GM19324 (cell line): Measurements from ENCODE around the gene NUP98.
"Not testable (repeated sequence)": the region's sequence is repeated elsewhere in the genome, so short reads cannot be mapped to it uniquely, and the experiment has no call there.

Source experiments
- ATAC-seq: cut with Tn5 transposase; IDR thresholded peaks from one replicate; pipeline ENCODE4 v1.9.1; 2021; ENCODE audit warnings: mild to moderate bottlenecking, moderate library complexity; ENCODE audit not compliant: unreplicated experiment, low FRiP score

The NUP98 gene

DNA sequence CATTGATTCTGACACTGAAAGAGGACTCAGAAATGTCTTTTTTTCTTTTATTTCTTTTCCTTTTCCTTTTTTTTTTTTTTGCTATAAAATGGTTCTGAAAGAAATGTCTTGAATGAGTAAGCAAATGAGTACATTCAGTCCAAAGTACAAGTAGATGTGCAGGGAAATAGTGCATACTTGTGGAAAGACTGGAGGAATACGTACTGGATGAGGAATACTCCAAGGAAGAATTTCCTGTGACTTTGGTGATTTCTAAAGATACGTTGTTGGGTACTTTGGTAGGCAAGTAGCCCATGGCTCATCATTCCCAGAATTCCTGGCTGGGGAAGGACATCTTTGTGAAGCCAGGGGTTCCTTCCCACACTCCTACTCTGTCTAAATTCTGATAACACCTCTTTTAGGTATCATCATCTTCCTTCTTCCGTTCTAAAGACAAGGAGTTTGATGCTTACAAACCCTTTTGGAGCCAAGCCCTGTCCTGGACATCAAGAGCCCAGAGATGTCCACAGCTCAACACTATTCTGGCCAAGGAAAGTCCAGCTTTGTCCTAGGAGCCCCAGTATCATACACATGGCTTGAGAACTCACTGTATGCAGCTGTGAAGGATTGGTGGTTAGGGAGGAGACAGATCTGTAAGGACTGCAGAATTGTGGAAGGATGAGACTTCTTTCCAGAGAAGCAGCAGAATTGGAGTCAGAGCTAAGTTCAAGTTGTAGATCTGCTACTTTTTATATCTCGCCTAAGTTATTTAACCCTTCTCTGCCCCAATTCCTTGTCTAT, 4.8 kb upstream of the NUP98 start:
- no peak for ATAC-seq

DNA sequence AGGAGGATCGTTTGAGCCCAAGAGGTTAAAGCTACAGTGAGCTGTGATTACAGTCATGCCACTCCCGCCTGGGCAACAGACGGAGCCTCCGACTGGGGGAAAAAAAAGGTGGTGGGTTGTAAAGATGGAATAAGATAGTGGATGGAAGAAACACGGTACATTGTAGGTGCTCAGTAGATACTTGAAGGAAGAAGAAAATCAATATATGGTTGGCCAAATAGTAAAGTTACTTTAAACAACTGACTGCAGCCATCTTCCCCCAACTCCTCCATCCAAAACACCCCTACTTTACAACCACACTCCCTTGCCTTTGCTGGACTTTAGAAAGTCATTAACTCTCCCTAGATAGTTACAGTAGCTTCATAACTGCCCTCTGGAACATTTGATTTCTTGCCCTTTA, 2.5 kb upstream of the NUP98 start:
- ATAC-seq, result no peak

DNA sequence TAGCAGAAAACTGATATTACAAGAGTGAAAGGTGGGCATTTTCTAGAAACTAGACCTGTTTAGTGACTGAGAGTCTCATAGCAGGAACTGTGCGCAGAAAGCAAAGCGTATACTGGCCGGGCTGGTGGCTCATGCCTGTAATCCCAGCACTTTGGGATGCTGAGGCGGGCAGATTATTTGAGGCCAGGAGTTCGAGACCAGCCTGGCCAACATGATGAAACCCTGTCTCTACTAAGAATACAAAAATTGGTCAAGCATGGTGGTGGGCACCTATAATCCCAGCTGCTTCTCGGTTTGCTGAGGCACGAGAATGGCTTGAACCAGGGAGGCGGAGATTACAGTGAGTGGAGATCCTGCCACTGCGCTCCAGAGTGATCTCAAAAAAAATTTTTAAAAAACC, 1.8 kb upstream of the NUP98 start:
- ATAC-seq, result no peak

DNA sequence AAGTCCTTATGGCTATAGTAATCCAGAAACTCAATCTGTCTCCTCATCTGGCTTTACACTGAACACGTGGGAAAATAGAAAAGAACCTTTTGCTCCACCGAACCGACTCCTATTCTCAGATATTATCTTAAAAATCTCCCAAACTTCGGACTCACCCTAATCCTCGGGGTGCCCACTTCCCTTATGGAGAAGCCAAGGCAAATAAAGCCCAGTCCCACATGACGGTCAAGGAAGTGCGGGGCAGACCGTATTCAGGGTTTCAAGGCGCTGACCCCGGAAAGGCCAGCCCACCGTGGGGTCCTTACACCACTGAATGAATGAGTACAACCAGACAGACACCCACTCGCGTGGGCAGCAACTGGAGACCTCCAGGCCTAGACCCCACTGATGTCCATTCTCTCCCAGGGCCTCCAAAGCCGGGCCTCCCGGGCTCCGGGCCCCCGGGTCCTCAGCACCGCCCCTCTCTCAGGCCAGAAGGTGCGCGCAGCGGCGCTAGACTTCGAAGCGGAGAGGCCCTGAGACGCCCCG, 489 bp downstream of the NUP98 start:
- ATAC-seq, result peak; percentile 31

DNA sequence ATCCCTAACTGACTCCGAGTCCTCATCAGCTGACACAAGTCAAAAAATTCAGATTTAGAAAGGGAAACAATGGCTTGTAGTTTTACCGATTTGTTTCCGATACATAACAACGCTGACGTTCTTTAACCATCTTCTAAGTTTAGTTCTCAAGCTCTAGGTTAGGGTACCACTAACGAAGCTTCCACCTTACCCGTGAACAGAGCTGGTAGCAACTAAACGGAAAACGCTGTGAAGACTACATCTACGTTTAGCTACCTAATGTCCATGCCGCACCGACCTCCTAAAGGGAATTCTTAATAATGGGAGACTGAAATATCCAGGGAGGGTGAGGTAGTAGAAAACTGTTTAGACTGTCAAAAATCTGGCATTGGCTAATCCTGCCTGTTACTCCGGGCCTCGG, 1.0 kb downstream of the NUP98 start:
- ATAC-seq, result no peak

DNA sequence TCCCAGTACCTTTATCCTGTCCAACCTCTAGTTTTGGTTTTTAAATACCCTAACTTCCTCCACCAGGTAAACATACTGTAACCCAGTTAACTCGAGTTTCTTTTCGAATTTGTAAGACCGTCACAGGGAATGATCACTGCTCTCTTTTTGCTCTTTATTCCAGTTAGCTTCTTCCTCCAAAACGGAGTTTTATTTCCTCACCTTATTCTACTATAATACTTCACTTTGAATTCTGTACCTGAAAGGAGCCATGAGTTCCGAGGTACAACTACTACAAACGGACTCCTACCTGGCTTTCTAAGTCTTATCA, 1.4 kb downstream of the NUP98 start:
- ATAC-seq, result no peak

DNA sequence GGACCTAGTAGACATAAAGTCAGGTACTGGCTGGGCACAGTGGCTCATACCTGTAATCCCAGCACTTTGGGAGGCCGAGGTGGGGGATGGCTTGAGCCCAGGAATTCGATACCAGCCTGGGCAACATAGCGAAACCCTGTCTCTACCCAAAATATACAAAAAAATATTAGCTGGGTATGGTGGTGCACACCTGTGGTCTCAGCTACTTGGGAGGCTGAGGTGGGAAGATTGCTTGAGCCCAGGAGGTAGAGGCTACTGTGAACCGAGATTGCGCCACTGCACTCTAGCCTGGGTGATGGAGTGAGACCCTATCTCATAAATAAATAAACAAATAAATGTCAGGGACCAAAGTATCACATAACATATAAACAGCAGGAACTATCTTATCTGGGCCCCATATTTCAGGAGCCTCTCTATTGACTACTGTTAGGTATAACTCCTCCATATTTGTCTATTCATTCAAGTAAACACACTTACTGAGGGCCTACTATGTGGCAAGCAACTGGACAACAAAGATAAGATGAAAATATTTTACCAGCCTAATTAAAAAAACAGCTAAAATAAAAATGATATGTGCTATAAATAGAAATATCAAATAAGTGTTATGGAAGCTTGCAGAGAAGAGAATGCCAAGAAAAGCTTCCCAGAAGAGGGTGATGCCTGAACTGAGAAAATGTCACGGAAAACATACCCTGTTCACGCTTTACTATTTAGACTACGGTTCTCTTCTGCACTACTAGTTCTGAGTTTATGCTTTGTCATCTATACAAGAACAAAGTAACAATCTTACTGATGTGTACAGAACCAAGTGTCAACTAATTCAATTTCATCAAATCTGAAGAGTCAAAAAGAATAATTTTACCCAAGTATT, 2.0 kb downstream of the NUP98 start:
- no peak for ATAC-seq

DNA sequence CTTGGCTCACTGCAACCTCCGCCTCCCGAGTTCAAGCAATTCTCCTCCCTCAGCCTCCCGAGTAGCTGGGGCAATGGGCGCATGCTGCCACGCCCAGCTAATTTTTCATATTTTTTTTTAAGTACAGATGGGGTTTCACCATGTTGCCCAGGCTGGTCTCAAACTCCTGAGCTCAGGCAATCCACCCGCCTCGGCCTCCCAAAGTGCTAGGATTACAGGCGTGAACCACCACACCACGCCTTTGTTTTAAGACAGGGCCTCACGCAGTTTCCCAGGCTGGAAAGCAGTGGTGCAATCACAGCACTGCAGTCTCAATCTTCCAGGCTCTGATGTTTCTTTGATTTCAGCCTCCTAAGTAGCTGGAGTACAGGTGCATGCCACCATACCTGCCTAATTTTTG, 3.0 kb downstream of the NUP98 start:
- ATAC-seq, result not testable (repeated sequence)

DNA sequence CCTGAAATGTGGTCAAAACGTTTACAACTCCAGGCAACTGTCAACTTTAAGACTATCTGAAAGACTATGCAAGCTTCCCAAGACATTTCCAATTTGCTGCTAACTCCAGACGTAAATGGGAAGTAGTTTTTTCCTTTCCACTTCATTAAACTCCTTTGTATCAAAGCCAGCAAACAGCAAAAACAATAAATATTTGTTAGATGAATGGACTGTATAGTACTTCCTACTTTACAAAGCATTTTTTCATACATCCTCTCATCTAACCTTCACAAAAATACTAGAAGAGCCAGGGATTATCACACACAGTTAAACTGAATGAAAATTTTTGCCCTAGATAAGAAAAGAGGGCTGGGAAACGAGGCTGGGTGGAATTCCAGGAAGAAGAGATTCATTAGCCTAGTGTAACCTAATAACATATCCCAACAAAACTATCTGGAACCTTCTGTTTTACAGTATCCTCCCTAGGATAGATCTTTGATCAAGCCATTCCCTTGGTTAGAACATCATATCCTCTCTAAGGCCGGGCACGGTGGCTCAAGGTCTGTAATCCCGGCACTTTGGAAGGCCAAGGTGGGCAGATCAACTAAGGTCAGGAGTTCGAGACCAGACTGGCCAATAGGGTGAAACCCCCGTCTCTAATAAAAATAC, 10.4 kb downstream of the NUP98 start:
- ATAC-seq, result no peak

DNA sequence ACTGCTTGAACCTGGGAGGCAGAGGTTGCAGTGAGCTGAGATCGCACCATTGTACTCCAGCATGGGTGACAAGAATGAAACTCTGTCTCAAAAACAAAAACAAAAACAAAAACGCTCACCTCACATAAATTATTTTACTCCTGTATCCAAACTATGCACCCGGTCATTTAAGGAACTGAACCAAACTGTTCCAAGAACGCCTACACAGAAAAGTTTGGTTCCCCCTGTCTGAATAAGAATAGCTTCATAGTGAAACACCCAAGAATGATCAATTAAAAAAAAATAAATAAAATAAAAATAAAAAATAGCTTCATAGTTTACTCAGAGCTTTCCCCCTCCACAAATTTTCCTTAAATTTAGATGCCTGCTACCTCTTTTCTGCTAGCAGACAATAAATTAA, 13.7 kb downstream of the NUP98 start:
- ATAC-seq, result no peak

DNA sequence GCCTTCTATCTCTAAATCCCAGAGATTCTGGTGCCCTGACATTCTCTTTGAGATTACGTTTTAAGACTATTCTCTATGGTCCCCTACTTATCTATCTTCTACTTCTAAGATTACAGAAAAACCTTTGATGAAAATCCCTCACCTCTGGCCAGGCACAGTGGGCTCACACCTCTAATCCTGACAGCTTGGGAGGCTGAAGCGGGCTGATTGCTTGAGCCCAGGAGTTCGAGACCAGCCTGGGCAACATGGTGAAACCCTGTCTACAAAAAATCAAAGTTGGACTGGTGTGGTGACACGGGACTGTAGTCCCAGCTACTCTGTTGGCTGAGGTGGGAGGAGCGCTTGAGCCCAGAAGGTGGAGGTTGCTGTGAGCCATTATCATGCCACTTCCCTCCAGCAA, 14.4 kb downstream of the NUP98 start:
- no peak for ATAC-seq

DNA sequence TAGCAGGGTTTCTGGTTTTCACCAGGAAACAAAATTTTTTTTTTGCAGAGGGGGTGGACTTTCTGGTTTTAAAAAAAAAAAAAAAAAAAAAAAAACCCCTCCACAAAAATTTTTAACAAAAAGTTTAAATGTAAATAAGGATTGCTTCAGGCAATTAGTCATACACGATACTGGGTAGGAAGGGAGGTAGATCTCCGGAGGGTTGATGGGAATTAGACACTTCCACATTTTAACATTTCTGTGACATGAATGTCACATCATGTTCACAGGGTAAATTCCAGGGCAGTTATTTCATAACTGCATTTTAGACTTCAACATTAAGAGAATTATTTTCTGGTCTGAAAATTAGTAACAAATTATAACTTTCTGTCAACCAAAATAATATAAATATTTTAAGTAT, 15.9 kb downstream of the NUP98 start:
- no peak for ATAC-seq

DNA sequence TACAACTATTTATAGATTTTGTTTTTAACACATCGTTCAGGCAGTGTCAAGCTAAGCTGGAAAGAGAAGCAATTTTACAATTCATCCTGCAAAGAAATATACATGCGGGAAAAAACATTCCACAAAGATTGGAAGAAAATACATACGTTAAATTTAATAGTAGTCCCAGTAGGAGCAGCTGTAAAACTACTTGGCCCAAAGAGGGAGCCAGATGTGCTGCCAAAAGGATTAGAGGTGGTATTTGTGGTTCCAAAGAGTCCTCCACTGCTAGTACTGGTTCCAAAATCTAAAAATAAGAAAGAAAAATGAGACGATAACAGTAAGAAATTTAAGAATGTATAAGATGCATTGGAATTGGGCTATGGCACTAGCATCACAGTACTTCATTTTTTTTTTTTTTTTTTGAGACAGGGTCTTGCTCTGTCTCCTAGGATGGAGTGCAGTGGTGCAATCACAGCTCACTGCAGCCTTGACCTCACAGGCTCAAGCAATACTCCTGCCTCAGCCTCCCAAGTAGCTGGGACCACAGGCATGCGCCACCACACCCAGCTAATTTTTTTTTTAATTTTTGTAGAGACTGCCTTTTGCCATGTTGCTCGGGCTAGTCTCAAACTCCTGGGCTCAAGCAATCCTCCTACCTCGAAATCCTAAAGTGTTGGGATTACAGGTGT, 21.5 kb downstream of the NUP98 start:
- ATAC-seq, result no peak

DNA sequence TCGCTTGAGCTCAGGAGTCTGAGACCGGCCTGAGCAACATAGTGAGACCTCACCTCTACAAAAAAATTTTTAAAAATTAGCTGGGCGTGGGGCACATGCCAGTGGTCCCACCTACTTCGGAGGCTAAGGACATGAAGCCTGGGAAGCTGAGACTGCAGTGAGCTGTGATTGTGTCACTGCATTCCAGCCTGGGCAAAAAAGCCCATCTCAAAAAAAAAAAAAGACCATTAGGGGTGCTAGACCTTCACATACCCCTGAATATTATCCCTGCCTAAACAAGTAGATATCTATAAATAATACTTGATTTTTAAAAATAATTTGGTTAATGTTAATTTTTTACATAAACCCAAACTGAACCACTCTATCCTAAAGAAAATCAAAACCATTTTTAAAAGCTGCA, 24.2 kb downstream of the NUP98 start:
- ATAC-seq, result no peak

DNA sequence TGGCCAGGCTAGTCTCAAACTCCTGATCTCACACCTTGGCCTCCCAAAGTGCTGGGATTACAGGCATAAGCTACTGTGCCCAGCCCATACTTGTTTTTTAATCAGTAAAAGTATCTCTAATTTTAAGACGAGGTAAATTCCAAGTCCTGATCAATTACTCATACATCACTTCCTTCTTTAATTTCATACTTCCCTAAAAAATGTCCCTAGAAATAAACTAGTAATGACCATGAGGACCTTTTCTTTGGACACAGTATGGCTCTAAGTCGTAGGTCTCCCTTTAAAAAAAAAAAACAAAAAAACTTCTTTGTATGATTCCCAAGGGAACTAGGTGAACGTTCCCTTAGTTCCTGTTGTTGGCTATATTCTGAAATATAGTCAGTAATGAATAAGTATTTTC, 29.8 kb downstream of the NUP98 start:
- no peak for ATAC-seq

DNA sequence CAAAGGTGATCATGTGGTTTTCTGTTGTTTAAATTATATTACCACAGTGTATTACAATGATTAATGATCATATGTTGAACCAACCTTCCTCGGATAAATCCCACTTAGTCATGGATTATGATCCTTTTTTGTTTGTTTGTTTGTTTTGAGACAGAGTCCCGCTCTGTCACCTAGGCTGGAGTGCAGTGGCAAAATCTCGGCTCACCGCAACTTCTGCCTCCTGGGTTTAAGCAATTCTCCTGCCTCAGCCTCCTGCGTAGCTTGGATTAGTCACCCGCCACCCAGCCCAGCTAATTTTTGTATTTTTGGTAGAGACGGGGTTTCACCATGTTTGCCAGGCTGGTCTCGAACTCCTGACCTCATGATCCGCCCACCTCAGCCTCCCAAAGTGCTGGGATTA, 30.5 kb downstream of the NUP98 start:
- not testable (repeated sequence) for ATAC-seq

DNA sequence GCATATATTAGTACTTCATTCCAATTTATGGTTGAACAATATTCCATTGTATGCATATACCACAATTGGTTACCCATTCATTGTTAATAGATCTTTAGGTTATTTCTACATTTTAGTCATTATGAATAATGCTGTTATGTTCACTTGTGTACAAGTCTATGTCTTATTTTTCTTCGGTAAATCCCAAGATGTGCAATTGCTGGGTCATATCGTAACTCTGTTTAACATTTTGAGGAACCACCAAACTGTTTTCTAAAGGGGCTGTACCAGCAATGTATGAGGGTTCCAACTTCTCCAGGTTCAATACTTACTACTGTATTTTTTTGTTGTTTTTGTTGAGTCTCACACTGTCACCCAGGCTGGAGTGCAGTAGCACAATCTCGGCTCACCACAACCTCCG, 33.1 kb downstream of the NUP98 start:
- ATAC-seq, result no peak

DNA sequence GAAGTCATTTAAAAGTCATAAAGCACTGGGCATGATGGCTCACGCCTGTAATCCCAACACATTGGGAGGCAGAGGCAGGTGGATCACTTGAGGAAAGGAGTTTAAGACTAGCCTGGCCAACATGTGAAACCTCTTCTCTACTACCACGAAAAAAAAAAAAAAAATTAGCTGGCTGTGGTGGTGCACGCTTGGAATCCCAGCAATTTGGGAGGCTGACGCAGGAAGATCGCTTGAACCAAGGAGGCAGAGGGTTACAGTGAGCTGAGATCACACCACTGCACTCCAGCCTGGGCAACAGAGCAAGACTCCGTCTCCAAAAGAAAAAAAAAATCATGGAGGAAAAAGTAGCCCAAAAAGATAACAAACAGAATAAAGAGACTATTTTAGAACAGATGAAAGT, 42.2 kb downstream of the NUP98 start:
- ATAC-seq, result no peak

DNA sequence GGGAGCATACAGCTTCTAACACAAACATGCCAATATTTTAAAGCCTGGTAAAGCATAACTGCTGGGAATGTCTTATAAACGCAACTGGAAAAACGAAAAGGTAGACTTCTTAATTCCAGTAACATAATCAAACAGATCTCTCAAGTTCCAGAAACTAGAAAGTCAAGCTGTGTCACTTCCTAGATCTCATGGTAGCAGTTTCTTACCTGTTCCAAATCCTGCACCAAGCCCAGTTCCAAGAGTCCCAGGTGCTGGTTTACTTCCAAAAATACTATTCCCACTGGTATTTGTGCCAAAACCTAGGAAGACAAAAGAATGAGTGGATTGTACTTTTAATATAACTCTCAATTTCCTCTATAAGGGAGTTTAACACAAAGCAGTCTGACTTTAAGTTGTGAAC, 44.2 kb downstream of the NUP98 start:
- ATAC-seq, result no peak

DNA sequence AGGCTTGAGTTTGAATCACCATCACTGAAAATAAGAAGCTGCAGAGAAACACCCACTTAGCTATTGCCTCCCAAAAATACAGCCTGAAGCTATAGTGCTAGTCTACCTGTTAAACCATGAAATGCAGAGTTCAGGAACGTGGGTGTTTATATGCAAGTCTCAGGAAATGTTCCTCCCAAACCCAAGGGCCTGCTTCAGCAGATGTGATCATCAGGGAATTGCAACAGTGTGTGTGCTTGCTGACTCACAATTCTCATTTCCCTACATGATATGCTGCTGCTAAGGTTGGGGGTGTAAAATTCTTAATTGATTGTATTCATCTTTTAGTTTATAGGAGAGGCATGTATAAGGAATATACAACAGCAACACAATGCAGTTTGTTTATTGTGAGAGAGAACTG, 49.6 kb downstream of the NUP98 start:
- no peak for ATAC-seq

DNA sequence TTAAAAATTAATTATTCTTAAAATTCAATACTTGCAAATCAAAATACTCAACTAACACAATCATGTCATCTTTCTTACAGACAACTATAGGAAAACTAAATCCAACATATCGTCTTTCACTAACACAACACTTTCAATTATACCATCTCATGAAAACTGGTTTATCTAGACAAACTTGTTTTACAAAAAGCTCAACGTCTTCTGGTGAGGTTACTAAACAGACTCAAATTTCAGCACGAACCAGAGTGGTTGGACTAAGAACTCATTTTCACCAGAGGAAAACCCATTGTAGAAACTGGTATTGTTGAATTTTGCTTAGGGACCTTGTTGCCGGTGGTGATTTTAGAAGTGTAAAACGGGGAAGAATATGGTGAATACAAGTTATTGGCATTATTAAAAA, 52.2 kb downstream of the NUP98 start:
- no peak for ATAC-seq
